Natural killer cell treated with Interleukin-12 subunit alpha and Interleukin-12 subunit beta and Interleukin-15 and Interleukin-18, amount 100 ng/mL, for 72 hours (primary cell): ENCODE measurements around the gene APOD. TPM values are rescaled to one million over a fixed set of nuclear protein-coding genes. Genes with fewer than 3 reads are reported as not detected.
A peak's percentile ranks its signal among the peaks of the same experiment; 100 is the strongest.
"Not testable (repeated sequence)": the region's sequence is repeated elsewhere in the genome, so short reads cannot be mapped to it uniquely, and the experiment has no call there.

Experiments
- ATAC-seq, 2 donors: fragments of 150-1000 bp; cut with Tn5 transposase in 1 of 2; sonication (Bioruptor Pico), chemical (Tn5 transposase) in 1 of 2; 2 replicates each; pipeline ENCODE4 v1.10.0; 2021
- DNase-seq: peaks from one replicate; pipeline ENCODE4 v3.0.0; 2022; ENCODE audit warnings: low spot score
- H3K27ac Mint-ChIP-seq, 2 donors: 1 replicate in 1 of 2; 2 replicates in 1 of 2; pipeline ENCODE4 v1.8.0; 2022; ENCODE audit warnings: mixed read lengths in 2 of 2, mild to moderate bottlenecking in 1 of 2, moderate library complexity in 1 of 2
- H3K27me3 Mint-ChIP-seq, 2 donors: 1 replicate in 1 of 2; 2 replicates in 1 of 2; pipeline ENCODE4 v1.8.0; 2022; ENCODE audit warnings: mixed read lengths in 2 of 2
- H3K36me3 Mint-ChIP-seq: one replicate; pipeline ENCODE4 v1.8.0; 2022; ENCODE audit warnings: mixed read lengths
- H3K4me1 Mint-ChIP-seq, 2 donors: 1 replicate in 1 of 2; 2 replicates in 1 of 2; pipeline ENCODE4 v1.8.0; 2022; ENCODE audit warnings: low read depth in 2 of 2, mixed read lengths in 2 of 2, mild to moderate bottlenecking in 1 of 2
- H3K4me3 Mint-ChIP-seq: one replicate; pipeline ENCODE4 v1.8.0; 2022; ENCODE audit warnings: mixed read lengths
- H3K9me3 Mint-ChIP-seq: 2 replicates; pipeline ENCODE4 v1.8.0; 2022; ENCODE audit warnings: mixed read lengths
- total RNA-seq, 2 donors: library from RNA; stranded (reverse); gene quantifications; one replicate each; pipeline ENCODE4 v1.2.3, GENCODE V29; 2022

APOD gene
- total RNA-seq, 2 donors from 2014 or later, result not detected

DNA sequence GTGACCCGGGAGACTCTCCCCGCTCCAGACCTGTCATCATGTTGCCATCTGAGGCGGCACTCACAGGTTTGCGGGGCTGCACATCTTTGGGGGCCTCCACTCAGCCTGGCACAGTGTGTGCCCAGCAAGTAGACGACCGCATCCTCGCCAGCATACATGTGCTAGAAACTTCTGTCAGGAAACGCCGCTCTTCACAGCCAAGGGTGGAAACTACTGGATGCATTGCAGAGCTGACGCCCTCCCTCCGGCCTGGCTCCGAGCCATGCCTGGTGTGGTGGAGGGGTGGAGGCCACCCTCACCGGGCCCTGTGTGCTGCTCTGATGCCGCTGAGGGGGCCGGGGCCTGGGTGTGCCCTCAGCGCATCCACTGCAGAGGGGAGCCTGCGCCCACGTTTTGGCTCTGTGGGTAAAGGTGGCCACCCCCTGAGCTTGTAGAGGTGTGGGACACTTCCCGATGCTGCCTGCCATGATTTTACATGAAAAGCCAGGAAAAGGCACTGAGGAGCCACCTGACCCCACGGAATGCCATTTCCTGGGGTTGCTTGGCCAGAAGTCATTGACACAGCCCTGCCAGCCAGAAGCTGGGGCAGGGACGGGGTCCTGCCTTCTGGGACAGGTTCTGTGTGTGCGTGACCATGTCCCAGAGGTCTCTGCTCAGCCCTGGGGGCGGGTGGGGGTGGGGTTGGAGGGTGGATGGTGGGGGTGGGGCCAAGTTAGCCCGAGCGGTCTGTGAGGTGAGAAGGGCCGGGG lies 39.7 kb upstream of the APOD start:
- H3K36me3 Mint-ChIP-seq, H3K4me3 Mint-ChIP-seq, DNase-seq, H3K9me3 Mint-ChIP-seq, H3K27ac Mint-ChIP-seq, ATAC-seq: not testable (repeated sequence)
- peaks cover 0 to 13% of the 10 kb centered on the region in 2 donors for H3K4me1 Mint-ChIP-seq
- peaks cover 0 to 14% of the 10 kb centered on the region in 2 donors for H3K27me3 Mint-ChIP-seq

DNA sequence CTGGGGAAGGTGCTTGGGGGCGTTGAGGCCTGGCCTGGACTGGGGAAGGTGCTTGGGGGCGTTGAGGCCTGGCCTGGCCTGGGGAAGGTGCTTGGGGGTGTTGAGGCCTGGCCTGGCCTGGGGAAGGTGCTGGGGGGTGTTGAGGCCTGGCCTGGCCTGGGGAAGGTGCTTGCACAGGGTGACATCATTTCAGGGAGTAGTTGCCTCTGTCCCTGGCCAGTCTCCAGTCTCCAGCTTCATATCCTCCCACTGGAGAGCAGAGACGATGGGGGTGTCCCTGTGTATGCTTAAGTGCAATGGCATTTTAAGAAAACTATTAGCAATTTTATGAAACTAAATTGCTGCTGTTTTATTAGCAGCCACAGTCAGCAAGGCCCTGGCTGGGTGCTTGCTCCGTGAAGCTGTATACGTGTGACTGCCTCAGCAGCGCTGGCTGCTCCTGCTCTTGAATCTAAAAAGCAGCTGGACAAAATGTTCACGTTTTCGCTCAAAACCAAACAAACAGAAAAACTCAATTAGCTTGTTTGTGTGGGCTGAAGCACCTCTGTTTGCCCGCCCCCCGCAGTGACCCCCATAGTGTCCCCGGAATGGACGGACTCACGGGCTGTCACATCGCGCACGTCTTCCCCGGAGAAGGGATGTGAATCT lies 38.9 kb upstream of the APOD start:
- Mint-ChIP-seq H3K27me3 (peaks cover 0 to 14% of the 10 kb centered on the region in 2 donors), H3K4me1 (peaks cover 0 to 13% of the 10 kb centered on the region in 2 donors)
- not testable (repeated sequence) for H3K4me3 Mint-ChIP-seq, ATAC-seq, DNase-seq, H3K9me3 Mint-ChIP-seq, H3K36me3 Mint-ChIP-seq, H3K27ac Mint-ChIP-seq

DNA sequence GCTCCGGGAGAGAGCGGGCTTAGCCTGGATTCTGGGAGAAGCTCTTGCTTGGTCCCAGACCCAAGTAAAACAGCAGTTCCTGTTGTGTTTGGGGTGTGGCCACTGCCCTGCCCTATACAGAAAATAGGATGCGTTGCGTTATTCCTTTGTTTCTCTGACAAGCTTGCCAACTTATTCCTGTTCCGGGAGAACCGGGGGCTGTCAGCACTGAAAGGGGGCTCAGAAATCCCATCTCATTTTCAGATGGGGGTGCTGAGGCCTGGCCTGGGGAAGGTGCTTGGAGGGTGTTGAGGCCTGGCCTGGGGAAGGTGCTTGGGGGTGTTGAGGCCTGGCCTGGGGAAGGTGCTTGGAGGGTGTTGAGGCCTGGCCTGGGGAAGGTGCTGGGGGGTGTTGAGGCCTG lies 38.3 kb upstream of the APOD start:
- H3K9me3 Mint-ChIP-seq, DNase-seq, H3K36me3 Mint-ChIP-seq, ATAC-seq, H3K4me3 Mint-ChIP-seq: not testable (repeated sequence)
- H3K27me3 Mint-ChIP-seq, result peaks cover 0 to 14% of the 10 kb centered on the region in 2 donors
- H3K4me1 Mint-ChIP-seq, result peaks cover 0 to 13% of the 10 kb centered on the region in 2 donors
- peak overlapping the region in 1 of 2 donors; percentile 71 for H3K27ac Mint-ChIP-seq

DNA sequence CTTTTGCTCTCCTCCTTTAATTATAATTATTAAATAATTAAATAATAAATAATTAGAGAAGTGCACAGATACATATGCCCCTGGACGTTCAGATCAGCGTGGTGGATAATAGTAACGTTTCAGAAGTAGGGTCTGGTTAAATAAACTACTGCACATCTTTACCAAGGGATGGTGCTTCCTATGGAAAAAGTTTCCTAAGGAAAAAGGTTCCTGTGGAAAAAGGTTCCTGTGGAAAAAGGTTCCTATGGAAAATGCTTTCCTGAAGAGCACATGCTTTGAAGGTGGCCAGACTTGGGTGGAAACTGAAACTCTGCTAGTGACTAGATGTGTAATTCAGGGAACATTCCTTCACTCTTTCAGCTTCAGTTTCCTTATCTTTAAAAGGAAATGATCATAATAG lies 37.4 kb upstream of the APOD start:
- not testable (repeated sequence) for DNase-seq, H3K4me3 Mint-ChIP-seq, H3K9me3 Mint-ChIP-seq, ATAC-seq, H3K36me3 Mint-ChIP-seq
- H3K27me3 Mint-ChIP-seq, result peaks cover 0 to 14% of the 10 kb centered on the region in 2 donors
- peak overlapping the region in 1 of 2 donors; percentile 71 for H3K27ac Mint-ChIP-seq
- H3K4me1 Mint-ChIP-seq, result peaks cover 0 to 13% of the 10 kb centered on the region in 2 donors

DNA sequence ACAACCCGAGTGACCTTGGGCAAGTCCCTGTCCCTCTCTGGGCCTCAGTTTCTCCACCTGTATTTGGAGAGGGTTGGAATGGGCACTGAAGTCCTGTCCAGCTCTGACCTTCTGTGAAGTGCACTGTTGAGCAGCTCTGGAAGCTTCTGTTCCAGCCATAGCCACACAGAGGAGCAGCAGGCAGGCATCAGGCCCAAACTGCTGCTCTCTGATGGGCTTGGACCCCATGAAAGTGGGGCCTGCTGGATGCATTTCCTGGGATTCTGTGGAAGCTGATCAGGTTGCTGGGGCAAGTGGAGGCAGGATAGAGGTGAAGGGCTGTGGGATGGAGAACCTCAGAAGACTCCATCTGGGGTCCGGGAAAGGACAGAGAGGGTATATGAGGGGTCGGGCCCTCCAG lies 36.7 kb upstream of the APOD start:
- H3K27me3 Mint-ChIP-seq, result peaks cover 0 to 14% of the 10 kb centered on the region in 2 donors
- H3K9me3 Mint-ChIP-seq, ATAC-seq, H3K36me3 Mint-ChIP-seq, DNase-seq, H3K4me3 Mint-ChIP-seq: not testable (repeated sequence)
- H3K4me1 Mint-ChIP-seq, result peaks cover 0 to 13% of the 10 kb centered on the region in 2 donors
- H3K27ac Mint-ChIP-seq, result peak overlapping the region in 1 of 2 donors; percentile 71

DNA sequence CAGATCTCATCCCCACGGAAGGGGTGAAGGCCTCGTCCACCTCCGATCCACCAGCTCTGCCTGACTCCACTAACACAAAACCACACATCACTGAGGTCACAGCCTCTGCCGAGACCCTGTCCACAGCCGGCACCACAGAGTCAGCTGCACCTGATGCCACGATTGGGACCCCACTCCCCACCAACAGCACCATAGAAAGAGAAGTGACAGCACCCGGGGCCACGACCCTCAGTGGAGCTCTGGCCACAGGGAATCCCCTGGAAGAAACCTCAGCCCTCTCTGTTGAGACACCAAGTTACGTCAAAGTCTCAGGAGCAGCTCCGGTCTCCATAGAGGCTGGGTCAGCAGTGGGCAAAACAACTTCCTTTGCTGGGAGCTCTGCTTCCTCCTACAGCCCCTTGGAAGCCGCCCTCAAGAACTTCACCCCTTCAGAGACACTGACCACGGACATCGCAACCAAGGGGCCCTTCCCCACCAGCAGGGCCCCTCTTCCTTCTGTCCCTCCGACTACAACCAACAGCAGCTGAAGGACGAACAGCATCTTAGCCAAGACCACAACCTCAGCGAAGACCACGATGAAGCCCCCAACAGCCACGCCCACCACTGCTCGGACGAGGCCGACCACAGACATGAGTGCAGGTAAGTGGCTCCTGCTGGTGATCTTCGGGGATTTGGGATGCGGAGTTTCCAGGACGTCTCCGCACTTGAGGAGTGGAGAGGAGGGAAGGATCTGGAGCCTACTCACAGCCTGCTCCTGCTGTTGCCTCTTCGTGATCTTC lies 36.0 kb upstream of the APOD start:
- Mint-ChIP-seq H3K4me1 (peaks cover 0 to 15% of the 10 kb centered on the region in 2 donors), H3K27ac (peak overlapping the region in 1 of 2 donors; percentile 1), H3K27me3 (peaks cover 0 to 14% of the 10 kb centered on the region in 2 donors)
- H3K4me3 Mint-ChIP-seq, H3K36me3 Mint-ChIP-seq, ATAC-seq, H3K9me3 Mint-ChIP-seq, DNase-seq: not testable (repeated sequence)

DNA sequence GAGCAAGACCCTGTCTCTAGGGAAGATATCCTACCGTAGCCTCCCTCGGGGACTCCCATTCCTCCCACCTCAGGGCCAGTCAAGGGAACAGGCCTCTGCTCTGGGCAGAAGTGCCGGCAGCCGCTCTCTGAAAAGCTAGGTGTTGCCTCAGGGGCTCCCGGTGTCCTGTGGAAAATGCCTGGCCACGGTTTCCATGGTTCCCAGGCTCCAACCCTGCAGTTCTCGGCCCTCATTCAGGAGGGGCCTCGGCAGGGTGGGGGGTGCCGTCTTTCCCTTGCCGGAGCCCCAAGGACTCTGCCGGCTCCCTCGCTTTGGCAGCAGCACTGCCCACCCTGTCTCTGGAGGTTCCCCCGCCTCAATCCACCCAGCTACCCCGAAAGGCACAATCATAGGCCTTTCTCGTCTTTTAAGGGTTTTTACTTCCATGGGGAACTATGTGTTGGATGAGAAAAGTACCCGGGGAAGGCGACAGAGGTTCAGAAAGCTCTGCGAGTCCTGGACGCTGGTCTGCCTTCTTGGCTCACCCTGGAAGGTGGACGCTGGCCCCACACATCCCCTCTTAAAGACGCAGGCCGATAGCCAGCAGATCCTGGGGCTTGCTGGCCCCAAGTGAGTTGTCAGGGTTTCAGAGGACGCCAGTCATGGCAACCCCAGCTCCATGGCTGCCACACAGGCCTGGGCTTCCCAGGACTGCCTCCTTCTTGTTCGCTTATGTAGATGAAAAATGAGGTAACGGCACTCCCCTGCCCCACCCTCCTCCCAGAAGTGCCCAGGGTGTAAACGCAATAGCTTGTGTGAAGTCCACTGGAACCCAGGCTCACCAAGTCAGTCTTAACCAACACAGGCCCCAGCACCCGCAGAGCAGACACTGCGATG lies 34.3 kb upstream of the APOD start:
- ATAC-seq, result peak; percentile 18 to 21
- not testable (repeated sequence) for H3K27ac Mint-ChIP-seq, H3K4me3 Mint-ChIP-seq

DNA sequence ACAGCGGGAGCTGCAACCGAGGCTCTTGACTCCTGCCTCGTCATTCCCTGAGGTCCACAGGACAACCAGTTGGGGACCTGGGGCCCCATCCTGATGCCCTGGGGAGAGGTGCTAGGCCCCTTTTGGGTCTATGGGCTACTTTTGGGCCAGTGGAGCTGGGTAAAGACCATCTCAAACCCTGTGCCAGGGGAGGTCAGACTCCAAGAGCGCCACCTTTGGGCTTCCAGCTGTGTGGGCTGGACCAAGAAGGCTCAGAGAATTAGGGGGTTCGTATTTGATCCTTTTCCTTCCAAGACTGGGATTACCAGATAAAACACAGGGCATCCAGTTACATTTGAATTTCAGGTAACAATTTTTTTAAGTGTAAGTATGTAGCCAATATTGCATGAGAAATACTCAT lies 33.4 kb upstream of the APOD start:
- Mint-ChIP-seq H3K27me3 (peaks cover 0 to 14% of the 10 kb centered on the region in 2 donors), H3K4me1 (peaks cover 0 to 18% of the 10 kb centered on the region in 2 donors)
- ATAC-seq, H3K36me3 Mint-ChIP-seq, H3K4me3 Mint-ChIP-seq, H3K27ac Mint-ChIP-seq, DNase-seq, H3K9me3 Mint-ChIP-seq: not testable (repeated sequence)

More for the DNA sequence above, 34.3 kb upstream of the APOD start:
- H3K9me3 Mint-ChIP-seq, DNase-seq, H3K36me3 Mint-ChIP-seq: not testable (repeated sequence)
- peaks cover 0 to 18% of the 10 kb centered on the region in 2 donors for H3K4me1 Mint-ChIP-seq
- peaks cover 0 to 14% of the 10 kb centered on the region in 2 donors for H3K27me3 Mint-ChIP-seq

DNA sequence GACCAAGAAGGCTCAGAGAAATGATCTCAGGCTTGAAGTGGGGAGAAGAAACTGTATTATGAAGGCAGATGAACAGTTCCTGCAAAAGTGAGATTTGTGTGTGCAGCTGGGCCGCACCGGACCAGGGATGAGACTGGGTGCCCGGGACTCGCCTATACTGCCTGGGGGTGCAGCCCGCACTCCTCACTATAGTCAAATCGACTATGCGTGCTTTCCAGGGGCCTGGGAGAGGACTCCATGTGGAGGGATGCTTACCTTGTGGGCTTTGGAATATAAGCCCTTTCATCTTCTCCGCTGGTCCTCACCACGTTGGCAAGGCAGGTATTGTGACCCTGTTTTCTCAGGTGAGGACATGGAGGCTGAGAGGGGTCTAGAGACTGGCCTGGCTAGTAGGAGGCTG lies 32.9 kb upstream of the APOD start:
- DNase-seq (no peak), ATAC-seq (no peak)
- Mint-ChIP-seq H3K36me3 (no peaks in the 10 kb centered on the region), H3K27ac (no peak overlapping the region), H3K27me3 (peaks cover 0 to 12% of the 10 kb centered on the region in 2 donors), H3K4me3 (no peak overlapping the region), H3K9me3 (no peaks in the 10 kb centered on the region), H3K4me1 (peaks cover 0 to 18% of the 10 kb centered on the region in 2 donors)

DNA sequence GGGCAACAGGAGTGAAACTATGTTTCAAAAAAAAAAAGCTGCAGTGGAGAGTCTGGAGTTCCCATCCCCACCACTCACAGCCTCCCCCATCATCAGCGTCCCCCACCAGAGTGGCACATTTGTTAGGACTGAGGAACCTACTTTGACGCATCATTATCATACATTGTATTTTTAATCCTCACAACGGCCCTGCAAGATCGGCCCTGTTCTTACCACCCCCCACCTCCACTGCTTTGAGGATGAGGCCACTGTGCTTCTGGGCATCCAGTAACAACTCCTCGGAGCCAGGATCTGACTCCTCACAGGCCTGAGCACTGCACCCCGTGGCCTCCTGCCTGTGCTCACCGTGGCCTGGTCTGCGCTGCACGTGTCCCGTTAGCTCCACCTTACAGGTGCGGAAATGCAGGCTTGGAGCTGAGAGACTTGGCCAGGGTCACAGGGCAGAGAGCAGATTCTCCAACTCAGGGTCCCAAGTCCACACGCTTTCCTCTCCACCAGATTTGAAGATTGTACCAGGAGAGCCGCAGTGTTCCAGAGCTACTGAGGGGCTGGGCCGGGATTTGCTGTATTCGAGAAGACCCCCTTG lies 32.3 kb upstream of the APOD start:
- not testable (repeated sequence) for H3K36me3 Mint-ChIP-seq, H3K27ac Mint-ChIP-seq, H3K9me3 Mint-ChIP-seq, DNase-seq, ATAC-seq, H3K4me3 Mint-ChIP-seq
- H3K27me3 Mint-ChIP-seq, result peaks cover 0 to 12% of the 10 kb centered on the region in 2 donors
- peaks cover 0 to 16% of the 10 kb centered on the region in 2 donors for H3K4me1 Mint-ChIP-seq

DNA sequence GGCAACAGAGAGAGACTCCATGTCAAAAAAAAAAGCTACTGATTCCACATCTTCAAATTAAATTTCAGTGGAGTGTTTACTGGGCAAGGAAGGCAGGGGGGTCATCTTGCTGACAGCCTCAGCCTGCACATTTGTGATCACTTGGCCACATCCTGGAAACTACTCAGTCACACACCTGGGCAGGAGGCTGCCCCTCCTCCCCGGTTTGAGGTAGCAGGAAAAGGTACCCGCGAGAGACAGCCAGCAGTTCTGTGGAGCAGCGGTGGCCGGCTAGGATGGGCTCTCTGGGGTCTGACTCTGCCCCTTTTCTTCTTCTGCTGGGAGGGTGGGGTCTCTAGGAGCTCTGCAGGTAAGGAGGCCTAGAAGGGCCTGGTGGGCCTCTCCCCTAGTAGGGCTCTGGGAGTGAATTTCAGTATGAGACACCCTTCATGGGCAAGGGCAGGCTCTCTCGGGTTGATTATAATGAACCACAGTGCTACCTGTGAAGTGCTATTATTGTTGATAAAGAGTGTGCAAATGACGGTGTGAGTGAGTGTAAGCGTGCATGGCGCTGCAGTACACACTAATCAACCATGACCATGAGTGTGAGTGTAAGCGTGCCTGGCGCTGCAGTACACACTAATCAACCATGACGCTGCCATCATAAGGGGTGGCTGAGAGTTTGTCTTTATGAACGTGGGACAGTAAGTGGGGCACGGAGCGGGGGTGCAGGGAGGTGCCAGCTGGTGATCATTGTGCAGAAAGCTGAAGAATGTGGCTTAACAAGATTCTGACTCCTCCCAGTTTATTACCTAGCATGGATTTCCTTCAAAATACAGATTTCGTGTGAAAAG lies 31.1 kb upstream of the APOD start:
- peak in 1 of 2 donors; percentile 30 for ATAC-seq
- not testable (repeated sequence) for H3K4me3 Mint-ChIP-seq, H3K27me3 Mint-ChIP-seq, H3K4me1 Mint-ChIP-seq, H3K9me3 Mint-ChIP-seq, H3K27ac Mint-ChIP-seq, DNase-seq, H3K36me3 Mint-ChIP-seq

DNA sequence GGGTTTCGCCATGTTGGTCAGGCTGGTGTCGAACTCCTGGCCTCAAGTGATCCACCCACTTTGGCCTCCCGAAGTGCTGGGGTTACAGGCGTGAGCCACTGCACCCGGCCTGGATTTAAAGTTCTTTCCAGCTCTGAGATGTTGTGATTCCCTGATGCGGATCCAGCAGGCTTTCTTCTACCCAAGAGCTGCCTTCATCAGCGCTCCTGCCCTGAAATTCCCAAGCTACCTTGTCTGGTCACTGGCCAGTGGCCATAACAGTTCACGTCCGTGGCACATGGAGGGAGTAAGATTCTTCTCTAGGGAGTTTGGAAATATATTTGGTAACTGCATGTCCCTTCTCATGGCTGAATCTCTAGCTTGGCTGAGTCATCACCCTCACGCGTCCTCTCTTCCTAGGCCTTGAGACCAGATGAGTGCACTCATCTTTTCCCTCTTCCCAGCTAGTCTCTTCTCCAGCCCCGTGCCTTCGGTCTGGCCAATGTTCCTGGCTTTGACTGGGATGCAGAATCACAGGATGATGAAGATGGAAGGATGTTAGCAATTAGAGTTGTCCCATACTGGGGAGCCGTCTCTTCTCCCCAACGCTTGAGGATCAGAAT lies 29.8 kb upstream of the APOD start:
- no peak overlapping the region for H3K4me3 Mint-ChIP-seq
- DNase-seq (no peak), ATAC-seq (no peak)
- H3K36me3 Mint-ChIP-seq, result peaks cover 1% of the 10 kb centered on the region
- H3K9me3 Mint-ChIP-seq, result no peaks in the 10 kb centered on the region
- peaks cover 0 to 3% of the 10 kb centered on the region in 2 donors for H3K27me3 Mint-ChIP-seq
- H3K27ac Mint-ChIP-seq, result no peak overlapping the region
- peaks cover 12 to 17% of the 10 kb centered on the region in 2 donors for H3K4me1 Mint-ChIP-seq
